IgD-negative memory B cell (primary cell): Measurements from ENCODE around the gene KIAA0319L. TPM values are rescaled to one million over a fixed set of nuclear protein-coding genes. Genes with fewer than 3 reads are reported as not detected.

Experiments used
- H3K27ac Mint-ChIP-seq, 3 donors: one replicate each; pipeline ENCODE4 v1.8.0; 2020 to 2022; ENCODE audit warnings: mild to moderate bottlenecking in 3 of 3, mixed read lengths in 3 of 3, moderate library complexity in 1 of 3
- H3K27me3 Mint-ChIP-seq: one replicate; pipeline ENCODE4 v1.8.0; 2021; ENCODE audit warnings: mixed read lengths
- H3K36me3 Mint-ChIP-seq: one replicate; pipeline ENCODE4 v1.8.0; 2020; ENCODE audit warnings: mild to moderate bottlenecking, mixed read lengths
- H3K4me1 Mint-ChIP-seq, 3 donors: one replicate each; pipeline ENCODE4 v1.8.0; 2020 to 2022; ENCODE audit warnings: mixed read lengths in 3 of 3, mild to moderate bottlenecking in 1 of 3
- H3K4me3 Mint-ChIP-seq, 4 donors: one replicate each; pipeline ENCODE4 v1.8.0; 2020 to 2022; ENCODE audit warnings: mild to moderate bottlenecking in 4 of 4, mixed read lengths in 4 of 4, moderate library complexity in 3 of 4
- H3K9me3 Mint-ChIP-seq, 3 donors: one replicate each; pipeline ENCODE4 v1.8.0; 2020 to 2021; ENCODE audit warnings: mixed read lengths in 3 of 3, mild to moderate bottlenecking in 1 of 3
- polyA plus RNA-seq: library from polyadenylated mRNA; unstranded; fragments of 300-500 nt; fragmentation: Illumina TruSeq; gene quantifications from one replicate; pipeline ENCODE4 v1.2.3, GENCODE V29; 2021

KIAA0319L gene
- polyA plus RNA-seq, 1 donor from 2014 or later, result 25.2 TPM

DNA sequence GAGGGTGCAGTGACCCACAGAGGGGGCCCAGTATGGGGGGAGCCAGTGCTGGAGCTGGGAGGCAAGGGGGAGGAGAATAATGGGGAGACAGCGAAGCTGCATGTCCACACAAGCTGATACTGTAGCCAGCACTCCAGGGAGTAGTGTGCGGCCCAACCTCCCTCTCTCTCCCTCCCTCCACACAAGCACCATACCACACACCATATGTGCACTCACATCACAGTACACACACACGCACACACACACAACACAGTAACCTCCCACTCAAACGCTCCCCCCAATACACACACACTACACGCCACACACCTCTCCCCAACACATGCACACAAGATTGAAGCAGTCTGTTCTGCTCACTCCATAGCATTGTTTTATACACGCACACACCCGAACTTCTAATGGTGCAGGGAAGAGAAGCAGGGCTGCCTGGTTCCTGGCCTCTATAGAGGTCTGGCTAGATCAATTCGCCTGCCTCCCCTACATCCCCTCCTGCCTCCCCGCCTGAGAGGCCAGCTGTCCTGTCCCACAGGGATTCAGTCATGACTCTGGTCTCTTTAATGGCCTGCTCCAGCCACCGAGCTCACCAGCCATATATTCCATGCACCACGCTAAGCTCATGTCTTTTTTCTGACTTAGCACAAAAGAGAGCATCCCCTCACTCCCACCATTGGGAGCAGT is 4.2 kb upstream of the KIAA0319L start:
- H3K4me1 Mint-ChIP-seq, result peaks cover 10 to 14% (median 14%) of the 10 kb centered on the region in 3 donors
- H3K27me3 Mint-ChIP-seq, result no peaks in the 10 kb centered on the region
- H3K27ac Mint-ChIP-seq, result no peak overlapping the region
- H3K9me3 Mint-ChIP-seq, result no peaks in the 10 kb centered on the region
- H3K36me3 Mint-ChIP-seq, result no peaks in the 10 kb centered on the region
- H3K4me3 Mint-ChIP-seq, result peak overlapping the region in 3 of 4 donors; percentile 34 to 64 (median 39)

DNA sequence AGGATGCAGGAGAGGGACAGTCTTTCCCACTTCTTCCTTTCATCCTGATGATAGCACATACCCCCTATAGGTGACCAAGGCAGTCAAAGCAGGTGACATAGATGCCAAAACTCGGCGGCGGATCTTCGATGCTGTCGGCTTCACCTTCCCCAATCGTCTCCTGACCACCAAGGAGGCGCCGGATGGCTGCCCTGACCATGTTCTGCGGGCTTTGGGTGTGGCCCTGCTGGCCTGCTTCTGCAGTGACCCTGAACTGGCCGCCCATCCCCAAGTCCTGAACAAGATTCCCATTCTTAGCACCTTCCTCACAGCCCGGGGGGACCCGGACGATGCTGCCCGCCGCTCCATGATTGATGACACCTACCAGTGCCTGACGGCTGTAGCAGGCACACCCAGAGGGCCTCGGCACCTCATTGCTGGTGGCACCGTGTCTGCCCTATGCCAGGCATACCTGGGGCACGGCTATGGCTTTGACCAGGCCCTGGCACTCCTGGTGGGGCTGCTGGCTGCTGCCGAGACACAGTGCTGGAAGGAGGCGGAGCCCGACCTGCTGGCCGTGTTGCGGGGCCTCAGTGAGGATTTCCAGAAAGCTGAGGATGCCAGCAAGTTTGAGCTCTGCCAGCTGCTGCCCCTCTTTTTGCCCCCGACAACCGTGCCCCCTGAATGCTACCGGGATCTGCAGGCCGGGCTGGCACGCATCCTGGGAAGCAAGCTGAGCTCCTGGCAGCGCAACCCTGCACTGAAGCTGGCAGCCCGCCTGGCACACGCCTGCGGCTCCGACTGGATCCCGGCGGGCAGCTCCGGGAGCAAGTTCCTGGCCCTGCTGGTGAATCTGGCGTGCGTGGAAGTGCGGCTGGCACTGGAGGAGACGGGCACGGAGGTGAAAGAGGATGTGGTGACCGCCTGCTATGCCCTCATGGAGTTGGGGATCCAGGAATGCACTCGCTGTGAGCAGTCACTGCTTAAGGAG is 3.3 kb upstream of the KIAA0319L start:
- peak overlapping the region in 2 of 4 donors; percentile 32 to 42 for H3K4me3 Mint-ChIP-seq
- H3K4me1 Mint-ChIP-seq, result peaks cover 18 to 23% (median 22%) of the 10 kb centered on the region in 3 donors
- H3K27me3 Mint-ChIP-seq, result no peaks in the 10 kb centered on the region
- H3K36me3 Mint-ChIP-seq, result no peaks in the 10 kb centered on the region
- no peaks in the 10 kb centered on the region for H3K9me3 Mint-ChIP-seq
- peak overlapping the region in 1 of 3 donors; percentile 26 for H3K27ac Mint-ChIP-seq

DNA sequence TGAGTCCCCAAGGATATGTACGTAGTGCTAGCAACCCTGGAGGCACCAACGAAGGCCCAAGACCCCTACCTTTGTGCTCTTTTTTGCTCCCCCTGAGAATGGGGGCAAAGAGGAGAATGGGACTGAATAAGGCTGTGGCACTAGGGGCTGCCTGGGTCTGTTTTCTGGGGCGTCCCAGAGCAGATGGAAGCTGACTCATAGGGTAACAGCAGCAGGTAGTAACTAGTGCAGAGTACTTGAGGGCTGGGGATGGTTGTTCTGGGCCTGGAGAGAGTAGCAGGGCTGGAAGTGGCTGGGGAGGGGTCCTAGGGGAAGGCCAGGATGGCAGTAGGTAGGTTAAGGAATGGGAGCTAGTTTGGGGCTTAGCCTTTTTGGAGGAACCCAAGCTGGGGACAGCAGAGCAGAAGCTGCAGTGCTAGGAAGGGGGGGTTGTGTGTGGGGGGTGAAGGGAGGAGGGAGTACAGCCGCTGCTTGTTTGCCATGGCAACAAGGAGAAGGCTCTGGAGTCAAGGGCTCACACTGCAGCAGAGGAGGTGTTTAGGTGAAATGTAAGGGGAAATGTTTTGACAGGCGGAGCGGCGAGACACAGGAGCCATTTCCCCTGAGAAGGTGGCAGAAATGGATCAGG is 2.2 kb upstream of the KIAA0319L start:
- peak overlapping the region in 2 of 3 donors; percentile 26 to 80 for H3K27ac Mint-ChIP-seq
- peaks cover 15 to 32% (median 22%) of the 10 kb centered on the region in 3 donors for H3K4me1 Mint-ChIP-seq
- no peaks in the 10 kb centered on the region for H3K9me3 Mint-ChIP-seq
- H3K27me3 Mint-ChIP-seq, result no peaks in the 10 kb centered on the region
- H3K36me3 Mint-ChIP-seq, result no peaks in the 10 kb centered on the region
- H3K4me3 Mint-ChIP-seq, result peak overlapping the region in 3 of 4 donors; percentile 31 to 56 (median 54)

DNA sequence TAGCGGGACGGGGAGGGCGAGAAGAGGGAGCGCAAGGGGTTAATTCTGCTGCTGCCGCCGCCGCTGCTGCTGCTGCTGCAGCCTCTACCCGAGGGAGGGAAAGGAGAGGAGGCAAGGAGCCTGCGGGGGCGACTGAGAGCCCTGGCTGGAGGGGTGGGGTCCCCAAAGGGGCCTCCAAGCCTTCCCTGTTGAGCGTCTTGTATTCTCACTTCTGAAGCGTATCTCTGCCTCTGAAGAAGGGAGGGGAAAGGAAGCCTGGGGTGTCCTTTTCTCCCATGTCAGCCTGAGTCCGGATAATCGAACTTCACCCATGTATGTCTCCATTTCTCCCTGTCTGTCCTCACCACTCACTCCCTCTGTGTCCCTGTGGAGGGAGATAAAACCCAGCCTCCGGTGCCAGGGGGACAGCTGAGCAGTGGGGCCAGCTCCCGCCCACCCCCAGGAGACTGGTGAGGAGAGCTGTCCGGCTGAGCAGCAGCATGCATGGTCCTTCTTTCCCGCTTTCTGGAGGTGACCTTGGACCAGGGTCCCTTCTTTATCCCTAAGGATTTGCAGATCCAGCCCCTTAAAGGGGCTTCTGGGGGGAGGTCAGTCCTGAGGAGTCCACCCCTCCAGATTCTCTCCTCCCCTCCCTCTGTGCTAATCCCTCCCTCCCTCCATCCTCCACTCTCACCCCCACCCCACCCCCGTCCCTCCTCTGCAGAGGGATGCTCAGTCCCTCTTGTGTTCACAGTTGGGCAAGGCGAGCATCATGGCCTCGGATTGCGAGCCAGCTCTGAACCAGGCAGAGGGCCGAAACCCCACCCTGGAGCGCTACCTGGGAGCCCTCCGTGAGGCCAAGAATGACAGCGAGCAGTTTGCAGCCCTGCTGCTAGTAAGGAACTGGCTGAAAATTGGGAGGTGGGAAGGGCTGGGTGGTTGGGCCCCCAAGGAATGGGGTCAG is 1.4 kb upstream of the KIAA0319L start:
- H3K4me3 Mint-ChIP-seq, result peak overlapping the region; percentile 94 to 98 (median 98)
- no peaks in the 10 kb centered on the region for H3K27me3 Mint-ChIP-seq
- H3K4me1 Mint-ChIP-seq, result peaks cover 19 to 32% (median 20%) of the 10 kb centered on the region in 3 donors
- H3K9me3 Mint-ChIP-seq, result no peaks in the 10 kb centered on the region
- no peaks in the 10 kb centered on the region for H3K36me3 Mint-ChIP-seq
- peak overlapping the region; percentile 88 to 97 (median 96) for H3K27ac Mint-ChIP-seq

DNA sequence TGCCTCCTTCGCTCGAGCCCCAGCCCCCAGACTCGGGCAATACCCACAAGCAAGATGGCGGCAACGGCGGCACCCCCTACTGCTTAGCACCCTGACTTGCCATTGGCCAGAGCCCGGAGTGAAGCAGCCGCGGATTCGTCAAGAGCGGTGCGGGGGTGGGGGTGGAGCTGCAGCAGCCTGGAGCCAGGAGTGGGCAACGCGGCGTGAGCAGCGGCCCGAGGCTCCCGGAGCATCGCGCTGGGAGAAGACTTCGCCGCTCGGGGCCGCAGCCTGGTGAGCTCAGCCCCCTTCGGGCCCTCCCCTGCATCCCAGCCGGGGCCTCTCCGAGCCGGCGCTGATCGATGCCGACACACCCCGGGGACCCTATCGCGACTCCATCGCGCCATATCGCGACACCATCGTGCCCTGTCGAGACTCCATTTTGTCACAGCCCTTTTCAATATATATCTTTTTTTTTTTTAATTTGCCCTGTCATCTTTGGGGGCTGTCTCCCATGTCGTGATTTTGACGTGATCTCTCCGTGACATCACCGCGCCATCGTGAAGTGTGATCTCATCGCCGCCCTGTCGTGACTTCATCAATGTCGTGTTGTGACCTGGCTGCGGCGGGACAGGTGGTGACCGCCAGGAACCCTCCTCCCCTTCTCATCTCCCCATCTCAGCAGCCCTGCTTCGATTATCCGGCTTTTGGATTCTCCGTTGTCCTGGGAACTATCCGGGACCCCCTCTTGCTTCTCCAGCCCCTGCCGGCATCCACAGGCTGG is 589 bp upstream of the KIAA0319L start, which contains the start of gene NCDN:
Gene NCDN (plus strand): TSS at position 189 of the 763 bp plus-strand sequence. CDS start 392 bp downstream, at position 581.
- Mint-ChIP-seq H3K4me1 (peaks cover 23 to 36% (median 24%) of the 10 kb centered on the region in 3 donors), H3K4me3 (peak within 1 kb of the TSS; percentile 94 to 98 (median 98)), H3K36me3 (no peaks in the 10 kb centered on the region)

DNA sequence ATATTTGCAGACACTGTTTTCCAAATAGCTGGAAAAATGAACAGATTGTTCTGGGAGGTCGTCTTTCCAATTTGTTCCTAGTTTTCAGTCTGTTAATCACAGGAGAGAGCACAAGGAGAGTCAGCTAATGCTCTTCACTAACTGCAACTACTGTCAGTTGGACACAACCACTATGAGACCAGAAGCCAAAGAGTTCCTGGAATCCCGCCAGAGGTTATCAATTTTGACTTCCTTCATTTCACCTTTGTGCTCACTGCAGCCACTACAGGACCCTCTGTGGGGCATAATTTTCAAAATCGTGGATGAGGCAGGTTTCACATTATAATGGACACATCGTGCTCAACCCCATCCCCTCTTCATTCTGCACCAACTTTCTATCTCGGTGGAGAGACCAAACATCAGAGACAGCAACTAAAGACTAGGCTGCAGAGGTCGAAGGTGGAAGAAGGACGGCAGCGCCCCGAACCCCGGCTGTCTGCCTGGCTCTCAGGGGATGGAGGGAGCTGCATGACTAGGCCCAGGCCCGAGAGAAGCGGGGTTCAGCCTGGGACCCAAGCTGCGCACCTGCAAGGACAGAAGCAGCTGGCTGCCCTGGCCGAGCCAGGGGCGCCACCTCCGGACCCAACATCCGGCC is 602 bp downstream of the KIAA0319L start:
- peaks cover 23 to 35% (median 24%) of the 10 kb centered on the region in 3 donors for H3K4me1 Mint-ChIP-seq
- no peaks in the 10 kb centered on the region for H3K9me3 Mint-ChIP-seq

More for the DNA sequence above, 589 bp upstream of the KIAA0319L start, which contains the start of gene NCDN:
- peak within 1 kb of the TSS; percentile 88 to 97 (median 96) for H3K27ac Mint-ChIP-seq
- H3K9me3 Mint-ChIP-seq, result no peaks in the 10 kb centered on the region
- no peaks in the 10 kb centered on the region for H3K27me3 Mint-ChIP-seq

DNA sequence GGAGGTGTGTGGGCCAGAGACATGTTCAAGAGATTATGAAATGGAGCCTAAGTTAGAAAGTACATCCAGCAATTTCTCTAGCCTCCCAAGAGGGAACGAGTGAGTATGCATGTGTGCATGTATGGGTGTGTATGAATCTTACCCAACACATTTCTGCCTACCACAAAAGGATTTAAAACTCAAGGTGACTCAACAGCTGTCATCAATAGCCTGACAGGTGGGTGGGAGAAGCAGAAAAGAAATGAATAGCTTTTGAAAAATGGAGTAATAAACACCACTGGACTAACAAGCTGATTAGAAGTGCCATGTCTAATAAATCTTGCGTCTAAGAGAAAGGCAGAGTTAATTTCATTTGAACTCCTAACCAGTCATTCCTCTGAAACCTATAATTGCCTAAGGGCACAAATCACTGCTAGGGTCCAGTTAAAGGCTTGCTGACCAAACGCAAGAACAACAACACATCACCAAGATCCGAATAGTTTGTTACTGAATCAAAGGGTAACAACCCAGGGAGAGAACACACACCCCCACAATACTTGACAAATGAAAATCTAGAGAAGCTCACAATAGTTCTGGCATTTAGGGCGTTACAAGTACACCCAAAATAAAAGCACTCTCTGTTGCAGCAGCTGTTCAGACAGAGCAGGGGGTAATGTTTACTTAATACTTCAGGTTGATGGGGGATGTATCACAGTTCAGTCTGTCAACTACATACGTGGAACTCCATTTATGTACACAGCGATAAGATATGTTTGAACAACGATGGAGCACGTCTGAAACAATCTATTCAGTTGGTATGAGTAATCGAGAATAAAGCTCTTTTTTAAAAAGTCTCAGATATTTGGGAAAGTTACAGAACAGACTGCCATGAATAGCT is 1.4 kb downstream of the KIAA0319L start:
- peak overlapping the region; percentile 94 to 98 (median 96) for H3K4me3 Mint-ChIP-seq
- no peaks in the 10 kb centered on the region for H3K27me3 Mint-ChIP-seq
- peaks cover 23 to 31% (median 24%) of the 10 kb centered on the region in 3 donors for H3K4me1 Mint-ChIP-seq
- no peaks in the 10 kb centered on the region for H3K36me3 Mint-ChIP-seq
- no peaks in the 10 kb centered on the region for H3K9me3 Mint-ChIP-seq
- peak overlapping the region in 2 of 3 donors; percentile 75 to 97 for H3K27ac Mint-ChIP-seq

More for the DNA sequence above, 602 bp downstream of the KIAA0319L start:
- H3K36me3 Mint-ChIP-seq, result no peaks in the 10 kb centered on the region
- peak overlapping the region; percentile 94 to 98 (median 96) for H3K4me3 Mint-ChIP-seq
- peak overlapping the region; percentile 75 to 97 (median 96) for H3K27ac Mint-ChIP-seq
- no peaks in the 10 kb centered on the region for H3K27me3 Mint-ChIP-seq

DNA sequence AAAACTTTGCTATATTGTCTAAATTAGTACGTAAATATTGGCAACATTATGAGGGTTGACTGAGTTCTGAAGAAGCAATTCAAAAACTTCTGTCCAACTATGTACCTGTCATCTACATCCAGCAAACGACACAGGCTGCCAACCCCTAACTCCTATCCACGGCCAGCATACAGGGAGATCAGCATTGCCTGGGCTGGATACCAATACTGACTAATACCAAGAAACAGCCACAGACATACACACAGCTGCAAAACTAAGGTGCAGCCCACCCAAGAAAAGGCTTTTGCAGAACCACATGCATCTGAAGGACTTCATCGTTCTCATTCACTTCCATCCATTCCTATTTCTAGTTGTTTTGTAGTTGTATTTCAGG is 2.0 kb downstream of the KIAA0319L start:
- Mint-ChIP-seq H3K4me1 (peaks cover 23 to 31% (median 24%) of the 10 kb centered on the region in 3 donors), H3K9me3 (no peaks in the 10 kb centered on the region), H3K36me3 (no peaks in the 10 kb centered on the region), H3K4me3 (peak overlapping the region in 3 of 4 donors; percentile 38 to 94 (median 70)), H3K27me3 (no peaks in the 10 kb centered on the region), H3K27ac (peak overlapping the region in 1 of 3 donors; percentile 75)

DNA sequence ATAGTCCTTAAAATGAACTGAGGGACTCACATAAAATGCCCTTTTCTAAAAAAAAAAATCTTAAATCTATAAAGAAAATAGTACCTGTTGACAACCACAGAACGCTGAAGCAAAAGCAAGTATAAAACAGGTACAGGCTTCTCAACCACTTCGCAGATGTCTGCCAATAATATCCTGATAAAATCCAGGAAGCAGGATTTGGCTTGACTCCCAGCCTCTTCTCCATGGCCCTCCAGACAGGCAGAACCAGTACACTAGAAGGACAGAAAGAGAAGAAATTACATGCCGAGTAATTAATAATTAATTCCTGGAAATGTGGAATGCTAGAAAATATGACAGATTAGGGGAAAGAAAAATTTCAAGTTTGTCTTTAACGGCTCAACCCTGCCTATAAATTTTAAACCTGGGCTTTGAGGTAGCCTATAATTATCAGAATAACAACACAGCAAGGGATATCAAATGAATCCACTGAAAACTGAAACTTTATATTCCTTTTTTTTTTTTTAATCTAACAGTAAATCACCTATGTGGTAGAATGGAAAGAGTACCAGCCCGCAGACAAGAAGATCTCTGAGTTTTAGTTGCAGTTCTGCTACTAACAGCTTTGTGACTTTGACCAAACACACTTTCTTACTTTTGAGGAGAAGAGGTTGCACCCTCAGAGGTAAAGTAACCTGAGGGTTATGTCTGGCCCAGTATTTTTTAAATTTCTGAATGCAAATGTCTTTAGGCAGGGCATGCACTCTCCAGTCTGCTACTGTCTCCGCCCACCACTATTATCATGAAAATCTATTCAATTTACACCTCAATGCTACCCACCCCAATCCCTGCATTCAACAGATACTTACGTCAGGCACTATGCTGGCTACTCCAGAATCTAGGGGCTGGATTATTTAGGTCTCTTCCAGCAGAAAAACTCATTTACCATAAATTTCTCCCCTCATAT is 2.7 kb downstream of the KIAA0319L start:
- H3K27ac Mint-ChIP-seq, result no peak overlapping the region
- H3K36me3 Mint-ChIP-seq, result no peaks in the 10 kb centered on the region
- H3K27me3 Mint-ChIP-seq, result no peaks in the 10 kb centered on the region
- H3K9me3 Mint-ChIP-seq, result no peaks in the 10 kb centered on the region
- peak overlapping the region in 3 of 4 donors; percentile 20 to 94 (median 39) for H3K4me3 Mint-ChIP-seq
- peaks cover 23 to 31% (median 27%) of the 10 kb centered on the region in 3 donors for H3K4me1 Mint-ChIP-seq

DNA sequence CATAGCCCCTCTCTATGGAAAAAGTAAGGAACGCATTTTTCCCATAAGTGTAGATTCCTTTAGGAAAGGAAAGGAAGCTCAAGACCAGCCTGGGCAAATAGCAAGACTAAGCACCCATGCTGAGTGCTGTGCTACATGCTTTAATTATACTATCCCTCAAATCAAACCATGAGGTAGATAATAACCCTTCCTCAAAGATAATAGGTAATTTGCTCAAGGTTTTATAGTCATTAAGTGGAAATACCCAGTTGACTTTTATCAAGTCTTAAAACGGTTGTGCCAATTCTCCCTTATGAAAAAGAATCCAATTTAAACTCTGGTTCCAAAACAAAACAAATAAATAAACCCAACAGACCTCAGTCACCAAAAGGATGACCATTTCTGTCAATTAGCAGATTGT is 3.4 kb downstream of the KIAA0319L start:
- Mint-ChIP-seq H3K4me3 (peak overlapping the region in 1 of 4 donors; percentile 80), H3K9me3 (no peaks in the 10 kb centered on the region), H3K27me3 (no peaks in the 10 kb centered on the region), H3K36me3 (no peaks in the 10 kb centered on the region), H3K4me1 (peaks cover 24 to 34% (median 31%) of the 10 kb centered on the region in 3 donors), H3K27ac (no peak overlapping the region)

DNA sequence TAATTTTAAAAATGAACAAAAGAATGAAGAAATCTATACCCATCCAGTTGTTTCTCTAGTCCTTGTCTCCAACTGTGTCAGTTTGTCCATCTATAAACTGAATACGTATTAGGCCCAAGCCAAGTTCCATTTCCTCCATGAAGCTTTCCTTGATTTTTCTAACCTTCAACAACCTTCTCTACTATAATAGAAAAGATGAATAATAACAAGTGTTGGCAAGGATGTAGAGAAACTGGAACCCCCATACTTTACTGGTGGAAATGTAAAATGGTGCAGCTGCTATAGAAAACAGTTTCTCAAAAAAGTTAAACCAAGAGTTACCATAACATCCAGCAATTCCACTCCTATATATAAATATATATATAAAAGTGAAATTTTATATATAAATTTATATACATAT is 10.6 kb downstream of the KIAA0319L start:
- H3K9me3 Mint-ChIP-seq, result no peaks in the 10 kb centered on the region
- no peaks in the 10 kb centered on the region for H3K27me3 Mint-ChIP-seq
- no peak overlapping the region for H3K4me3 Mint-ChIP-seq
- H3K27ac Mint-ChIP-seq, result no peak overlapping the region
- H3K36me3 Mint-ChIP-seq, result no peaks in the 10 kb centered on the region
- peaks cover 25 to 27% (median 26%) of the 10 kb centered on the region in 3 donors for H3K4me1 Mint-ChIP-seq
